ENCODE results near the gene PPP1R37.

Gene PPP1R37

DNA sequence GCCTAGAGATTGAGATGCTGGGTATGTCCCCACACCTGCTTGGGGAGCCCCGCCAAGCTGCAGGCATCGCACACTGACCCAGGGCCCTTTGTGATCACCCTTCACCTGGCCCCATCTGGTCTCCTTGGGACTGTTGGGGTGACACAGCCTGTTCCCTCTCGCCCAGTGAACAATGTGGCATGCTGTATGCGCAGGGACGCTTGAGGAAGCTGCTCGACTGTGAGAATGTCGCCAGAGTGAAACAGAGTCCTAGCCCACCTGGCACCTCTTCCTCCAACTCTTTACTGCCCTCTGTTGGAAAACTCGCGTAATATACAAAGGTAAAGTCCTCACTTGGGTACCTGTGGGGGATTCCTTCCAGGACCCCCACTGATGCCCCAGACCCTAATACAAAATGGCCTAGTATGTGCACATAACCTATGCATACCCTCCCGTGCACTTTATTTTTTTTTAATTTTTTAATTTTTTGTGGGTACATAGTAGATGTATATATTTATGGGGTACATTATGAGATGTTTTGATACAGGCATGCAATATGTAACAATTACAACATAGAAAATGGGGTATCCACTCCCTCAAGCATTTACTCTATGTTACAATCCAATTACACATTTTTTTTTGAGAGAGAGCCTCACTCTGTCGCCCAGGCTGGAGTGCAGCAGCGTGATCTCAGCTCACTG is 94.6 kb downstream of the PPP1R37 start:
- no peak for DNase-seq (ENCODE audit: low read depth in 1 of 2, low spot score in 1 of 2)

DNA sequence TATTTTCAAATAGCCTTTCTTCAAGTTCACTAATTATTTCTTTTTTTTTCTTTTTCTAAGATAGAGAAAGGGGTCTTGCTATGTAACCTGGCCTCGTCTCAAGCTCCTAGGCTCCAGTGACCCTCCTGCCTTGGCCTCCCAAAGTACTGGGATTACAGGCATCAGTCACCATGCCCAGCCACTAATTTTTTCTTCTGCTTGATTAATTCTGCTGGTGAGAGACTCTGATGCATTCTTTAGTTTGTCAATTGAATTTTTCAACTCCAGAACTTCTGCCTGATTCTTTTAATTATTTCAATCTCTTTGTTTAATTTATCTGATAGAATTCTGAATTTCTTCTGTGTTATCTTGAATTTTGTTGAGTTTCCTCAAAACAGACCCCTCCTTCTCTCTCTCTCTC is 97.0 kb downstream of the PPP1R37 start:
- no peak for DNase-seq (ENCODE audit: low read depth in 1 of 2, low spot score in 1 of 2)

- no peak for DNase-seq (ENCODE audit: low read depth in 1 of 2, low spot score in 1 of 2)
Observed at GRCh38 chr19:45191375-45191774, 98.4 kb downstream of the PPP1R37 start.

DNA sequence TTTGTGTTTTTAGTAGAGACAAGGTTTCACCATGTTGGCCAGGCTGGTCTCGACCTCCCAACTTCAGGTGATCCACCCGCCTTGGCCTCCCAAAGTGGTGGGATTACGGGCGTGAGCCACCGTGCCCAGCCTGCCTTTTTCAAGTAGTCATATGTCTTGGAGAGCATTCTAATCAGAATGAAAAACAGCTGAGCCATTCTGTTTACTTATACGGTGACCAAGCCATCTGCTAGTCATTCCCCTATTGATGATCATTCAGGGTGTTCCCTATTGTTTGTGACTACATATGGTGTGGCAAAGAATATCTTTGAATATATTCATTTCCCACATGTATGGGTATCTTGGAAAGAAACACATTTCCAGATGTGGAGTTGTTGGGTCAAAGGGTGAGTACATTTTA is 102.8 kb downstream of the PPP1R37 start:
- no peak for DNase-seq (ENCODE audit: low read depth in 1 of 2, low spot score in 1 of 2)

Data from stimulated activated CD4-positive, alpha-beta T cell treated with anti-CD3 and anti-CD28 coated beads, Interleukin-15, amount 100 ng/mL, for 1 hour (primary cell).